Measurements from ENCODE around the gene GRM8. TPM values are rescaled to one million over a fixed set of nuclear protein-coding genes. Genes with fewer than 3 reads are reported as not detected.
A peak's percentile ranks its signal among the peaks of the same experiment; 100 is the strongest.

The GRM8 gene
- total RNA-seq, 1 experiment from 2014 or later: not detected

DNA sequence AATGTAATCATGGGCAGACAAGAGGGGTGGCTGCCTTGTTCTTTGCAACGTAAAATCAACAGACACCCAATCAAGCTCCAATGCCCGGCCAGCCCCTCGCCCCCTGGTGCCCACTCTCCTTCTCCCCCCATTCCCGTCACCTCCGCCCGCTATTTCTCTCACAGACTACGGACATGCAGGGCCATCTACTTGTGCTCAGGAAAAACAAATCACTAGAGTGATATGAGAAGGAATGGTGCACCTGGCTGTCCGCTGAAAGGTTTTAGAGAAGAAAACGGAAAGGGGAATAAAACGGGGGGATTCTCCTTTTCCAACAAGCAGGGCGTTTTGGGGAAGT is 396 bp downstream of the GRM8 start:
- Histone ChIP-seq H3K4me1 (peaks cover 8% of the 10 kb centered on the region; the same call in 1 of the 2 replicates), H3K36me3 (ENCODE audit: control insufficient read depth, insufficient read depth, low read length) (no peaks in the 10 kb centered on the region), H3K27me3 (replicated peaks; ENCODE audit: control insufficient read depth, insufficient read depth, low read length) (peaks cover 12% of the 10 kb centered on the region), H3K9me3 (no peaks in the 10 kb centered on the region), H3K4me3 (ENCODE audit: low read depth, low read length) (peak overlapping the region; percentile 51; the same call in 1 of the 2 replicates)
- TF ChIP-seq, protein P1, sequence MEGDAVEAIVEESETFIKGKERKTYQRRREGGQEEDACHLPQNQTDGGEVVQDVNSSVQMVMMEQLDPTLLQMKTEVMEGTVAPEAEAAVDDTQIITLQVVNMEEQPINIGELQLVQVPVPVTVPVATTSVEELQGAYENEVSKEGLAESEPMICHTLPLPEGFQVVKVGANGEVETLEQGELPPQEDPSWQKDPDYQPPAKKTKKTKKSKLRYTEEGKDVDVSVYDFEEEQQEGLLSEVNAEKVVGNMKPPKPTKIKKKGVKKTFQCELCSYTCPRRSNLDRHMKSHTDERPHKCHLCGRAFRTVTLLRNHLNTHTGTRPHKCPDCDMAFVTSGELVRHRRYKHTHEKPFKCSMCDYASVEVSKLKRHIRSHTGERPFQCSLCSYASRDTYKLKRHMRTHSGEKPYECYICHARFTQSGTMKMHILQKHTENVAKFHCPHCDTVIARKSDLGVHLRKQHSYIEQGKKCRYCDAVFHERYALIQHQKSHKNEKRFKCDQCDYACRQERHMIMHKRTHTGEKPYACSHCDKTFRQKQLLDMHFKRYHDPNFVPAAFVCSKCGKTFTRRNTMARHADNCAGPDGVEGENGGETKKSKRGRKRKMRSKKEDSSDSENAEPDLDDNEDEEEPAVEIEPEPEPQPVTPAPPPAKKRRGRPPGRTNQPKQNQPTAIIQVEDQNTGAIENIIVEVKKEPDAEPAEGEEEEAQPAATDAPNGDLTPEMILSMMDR (IDR thresholded peaks at IDR 0.05; ENCODE audit: insufficient read depth in 1 of 2, low read depth in 1 of 2, low read length in 1 of 2, severe bottlenecking in 1 of 2, unreplicated experiment in 1 of 2): no peak
- Mint-ChIP-seq H3K36me3 (ENCODE audit: insufficient read depth, unreplicated experiment) (no peaks in the 10 kb centered on the region), H3K9me3 (ENCODE audit: unreplicated experiment) (no peaks in the 10 kb centered on the region), H3K4me3 (ENCODE audit: unreplicated experiment) (peak overlapping the region; percentile 61), H3K27me3 (ENCODE audit: insufficient read depth, unreplicated experiment) (peaks cover 40% of the 10 kb centered on the region), H3K27ac (ENCODE audit: unreplicated experiment) (no peak overlapping the region), H3K4me1 (ENCODE audit: low read depth, unreplicated experiment) (no peaks in the 10 kb centered on the region)
- no TSS peak for BruUV-seq (replicated peaks)
- intact Hi-C loops (cut with micrococcal nuclease; ENCODE audit: unreplicated experiment): loop anchor here (2.0 to 5.0 kb wide), 2 partner anchors 155 to 396 kb away; no protein-coding TSS in a partner anchor
- ChIA-PET POLR2A (no interaction called here), CTCF (no interaction called here)
- DNase-seq: no peak

DNA sequence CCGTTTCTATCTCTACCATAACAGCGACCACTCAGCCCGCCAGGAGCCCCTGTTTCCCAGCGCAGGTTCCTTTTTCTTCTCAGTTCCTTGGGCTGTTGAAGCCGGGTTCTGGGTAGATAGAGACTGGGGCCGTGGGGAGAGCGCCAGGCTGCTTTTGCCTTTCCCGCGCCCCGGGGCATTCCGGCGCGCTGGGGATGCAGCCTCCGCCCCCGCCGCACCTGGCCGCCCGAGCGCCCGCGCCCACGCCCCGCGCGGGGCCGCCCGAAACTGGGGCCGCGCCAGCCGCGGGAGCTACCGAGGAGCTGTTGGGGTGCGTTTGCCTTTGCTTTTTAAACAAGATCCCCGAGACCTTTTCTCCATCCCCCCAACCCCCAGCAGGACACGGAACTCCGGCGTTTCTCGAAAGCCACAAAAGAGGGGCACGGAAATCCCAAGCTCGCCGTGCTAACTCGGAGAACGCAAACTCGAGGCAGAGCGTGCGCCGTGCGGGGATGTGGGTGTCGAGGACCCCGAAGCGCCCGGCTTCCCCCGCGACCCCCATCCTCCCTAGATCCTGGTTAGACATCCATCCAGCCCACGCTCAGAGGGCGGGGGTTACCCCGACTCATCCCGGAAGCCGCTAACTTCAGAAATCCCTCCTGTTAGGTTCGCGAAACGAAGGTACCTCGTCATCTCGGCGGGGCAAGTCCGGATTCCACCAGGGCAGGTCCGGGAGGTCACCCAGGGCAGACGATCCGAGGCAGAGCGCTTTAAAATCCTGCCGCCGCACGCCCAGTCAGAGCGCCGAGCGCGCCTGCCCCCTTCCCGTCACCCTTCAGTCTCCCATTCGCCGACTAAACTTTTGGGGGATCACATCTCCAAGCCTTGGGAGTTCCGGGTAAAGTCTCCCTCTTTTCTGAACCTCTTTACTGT is 1.0 kb downstream of the GRM8 start:
- Mint-ChIP-seq H3K9me3 (ENCODE audit: unreplicated experiment) (no peaks in the 10 kb centered on the region), H3K4me3 (ENCODE audit: unreplicated experiment) (peak overlapping the region; percentile 61), H3K36me3 (ENCODE audit: insufficient read depth, unreplicated experiment) (no peaks in the 10 kb centered on the region), H3K4me1 (ENCODE audit: low read depth, unreplicated experiment) (no peaks in the 10 kb centered on the region), H3K27me3 (ENCODE audit: insufficient read depth, unreplicated experiment) (peaks cover 41% of the 10 kb centered on the region), H3K27ac (ENCODE audit: unreplicated experiment) (no peak overlapping the region)
- no TSS peak for BruUV-seq (replicated peaks)
- TF ChIP-seq, protein P1 (IDR thresholded peaks at IDR 0.05; ENCODE audit: insufficient read depth in 1 of 2, low read depth in 1 of 2, low read length in 1 of 2, severe bottlenecking in 1 of 2, unreplicated experiment in 1 of 2): no peak
- ChIA-PET CTCF (no interaction called here), POLR2A (no interaction called here)
- Histone ChIP-seq H3K4me3 (ENCODE audit: low read depth, low read length) (no peak overlapping the region), H3K9me3 (no peaks in the 10 kb centered on the region), H3K4me1 (peaks cover 8% of the 10 kb centered on the region; the same call in 1 of the 2 replicates), H3K27me3 (replicated peaks; ENCODE audit: control insufficient read depth, insufficient read depth, low read length) (peaks cover 12% of the 10 kb centered on the region), H3K36me3 (ENCODE audit: control insufficient read depth, insufficient read depth, low read length) (no peaks in the 10 kb centered on the region)
- intact Hi-C loops (cut with micrococcal nuclease; ENCODE audit: unreplicated experiment): loop anchor here (2.0 to 5.0 kb wide), 2 partner anchors 156 to 395 kb away; no protein-coding TSS in a partner anchor
- DNase-seq: no peak

DNA sequence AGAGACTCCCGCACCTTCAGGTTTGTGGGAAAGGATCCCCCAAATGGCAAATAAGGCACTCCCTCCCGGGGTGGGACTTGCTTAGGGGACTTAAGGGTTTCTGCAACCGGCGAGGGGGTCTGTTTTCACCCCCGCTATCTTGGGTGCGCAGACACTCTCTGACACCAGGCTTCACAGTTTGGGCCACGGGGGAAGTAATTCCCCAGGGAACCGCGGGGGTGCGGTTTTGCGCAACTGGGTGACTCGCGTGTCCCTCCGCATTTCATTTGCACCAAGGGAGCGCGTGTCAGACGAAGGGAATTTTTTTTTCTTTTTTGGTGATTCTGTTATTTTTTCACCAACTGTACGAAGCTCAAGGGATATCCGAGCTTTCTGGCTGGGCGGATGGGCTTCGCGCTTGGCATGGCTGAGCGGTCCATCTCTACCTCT is 1.7 kb downstream of the GRM8 start:
- Mint-ChIP-seq H3K27me3 (ENCODE audit: insufficient read depth, unreplicated experiment) (peaks cover 38% of the 10 kb centered on the region), H3K9me3 (ENCODE audit: unreplicated experiment) (no peaks in the 10 kb centered on the region), H3K36me3 (ENCODE audit: insufficient read depth, unreplicated experiment) (no peaks in the 10 kb centered on the region), H3K27ac (ENCODE audit: unreplicated experiment) (no peak overlapping the region), H3K4me1 (ENCODE audit: low read depth, unreplicated experiment) (no peaks in the 10 kb centered on the region), H3K4me3 (ENCODE audit: unreplicated experiment) (no peak overlapping the region)
- TF ChIP-seq, protein P1 (IDR thresholded peaks at IDR 0.05; ENCODE audit: insufficient read depth in 1 of 2, low read depth in 1 of 2, low read length in 1 of 2, severe bottlenecking in 1 of 2, unreplicated experiment in 1 of 2): no peak
- no peaks in the 10 kb centered on the region for H3K9me3 ChIP-seq
- no peak overlapping the region for H3K4me3 ChIP-seq (ENCODE audit: low read depth, low read length)
- peaks cover 8% of the 10 kb centered on the region; the same call in 1 of the 2 replicates for H3K4me1 ChIP-seq
- no peak for DNase-seq
- no TSS peak for BruUV-seq (replicated peaks)
- no peaks in the 10 kb centered on the region for H3K36me3 ChIP-seq (ENCODE audit: control insufficient read depth, insufficient read depth, low read length)
- peaks cover 12% of the 10 kb centered on the region for H3K27me3 ChIP-seq (replicated peaks; ENCODE audit: control insufficient read depth, insufficient read depth, low read length)
- ChIA-PET CTCF (no interaction called here), POLR2A (no interaction called here)
- intact Hi-C loops (cut with micrococcal nuclease; ENCODE audit: unreplicated experiment): loop anchor here (5.0 kb wide), 1 partner anchor 156 kb away; no protein-coding TSS in a partner anchor

Data from Caco-2 (cell line).